ENCODE results near the gene KCNK15.
A peak's percentile ranks its signal among the peaks of the same experiment; 100 is the strongest.
"Not testable (repeated sequence)": the region's sequence is repeated elsewhere in the genome, so short reads cannot be mapped to it uniquely, and the experiment has no call there.

The KCNK15 gene

GRCh38 chr20:44745598-44746366 lies at the start of gene KCNK15:
Gene KCNK15, plus strand, starts transcription at chr20:44745865. Its CDS starts 46 bp downstream, at chr20:44745911.
- DNase-seq: no peak

- peak; percentile 34 for DNase-seq
Observed at GRCh38 chr20:44696315-44696714, 49.4 kb upstream of the KCNK15 start.

DNA sequence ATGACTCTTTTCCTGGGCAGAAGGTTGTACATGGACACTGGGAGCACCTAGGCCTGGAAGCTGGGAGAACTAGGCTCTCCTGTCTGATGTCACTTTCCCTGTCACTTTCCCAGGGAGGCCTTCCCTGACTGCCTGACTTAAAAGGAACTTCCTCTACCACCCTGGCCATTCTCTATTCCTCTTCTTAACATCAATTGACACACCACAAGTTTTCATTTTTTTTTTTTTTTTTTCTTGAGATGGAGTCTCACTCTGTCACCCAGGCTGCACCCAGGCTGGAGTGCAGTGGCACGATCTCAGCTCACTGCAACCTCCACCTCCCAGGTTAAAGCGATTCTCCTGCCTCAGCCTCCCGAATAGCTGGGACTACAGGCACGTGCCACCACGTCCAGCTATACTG lies 48.6 kb upstream of the KCNK15 start:
- not testable (repeated sequence) for DNase-seq

DNA sequence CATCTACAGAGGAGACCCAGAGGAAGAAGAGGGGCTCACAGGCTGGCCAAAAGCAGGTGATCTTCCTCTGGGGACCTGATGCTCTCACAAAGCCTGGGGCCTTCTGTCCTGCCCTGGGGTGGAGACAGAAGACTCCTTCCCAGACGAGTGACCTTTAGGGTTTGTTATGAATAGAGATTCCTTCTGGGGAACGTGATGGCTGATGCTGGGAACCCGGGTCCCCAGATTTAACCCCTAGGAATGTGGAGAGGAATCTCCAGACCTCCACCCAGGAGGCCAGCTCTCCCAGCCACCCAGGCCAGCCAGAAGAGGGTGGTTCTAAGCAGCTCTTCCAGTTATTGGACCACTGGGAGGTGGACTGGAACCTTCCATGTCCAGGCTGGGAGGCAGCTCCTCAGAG lies 47.3 kb upstream of the KCNK15 start:
- DNase-seq: no peak

GRCh38 chr20:44700306-44700705 lies 45.4 kb upstream of the KCNK15 start:
- no peak for DNase-seq

DNA sequence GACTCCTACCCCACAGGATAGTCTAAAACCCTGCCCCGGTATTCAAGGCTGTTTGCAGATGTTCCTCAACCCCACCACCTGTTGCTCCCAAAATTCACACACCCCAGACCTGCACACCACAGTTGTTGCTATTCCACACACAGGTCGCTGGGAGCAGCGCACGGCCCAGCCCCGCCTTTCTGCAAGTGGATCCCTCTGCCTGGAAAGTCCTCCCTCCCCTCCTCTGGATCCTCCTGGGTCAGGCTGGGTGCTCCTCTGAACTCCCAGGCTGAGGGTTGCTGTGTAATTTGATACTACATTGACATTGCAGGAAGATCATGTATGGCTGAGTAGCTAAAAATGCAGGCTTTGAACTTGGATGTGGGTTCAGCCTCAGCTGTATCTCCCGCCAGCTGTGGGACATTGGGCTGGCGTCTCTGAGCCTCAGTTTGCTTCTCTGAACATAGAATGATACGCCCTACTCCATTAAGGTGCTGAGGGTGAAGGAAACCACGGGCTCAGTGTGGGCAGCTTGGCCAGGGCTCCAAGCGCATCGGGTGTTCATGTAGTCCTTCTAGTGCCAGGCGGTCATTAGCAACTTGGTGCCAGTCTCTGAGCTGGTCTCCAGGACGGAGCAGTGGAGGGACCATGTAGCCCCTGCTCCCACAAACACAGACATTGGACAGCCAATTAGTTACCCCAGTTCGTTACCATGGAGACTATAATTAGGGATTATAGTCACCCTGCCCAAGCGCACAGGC lies 44.4 kb upstream of the KCNK15 start:
- DNase-seq: no peak

- DNase-seq: no peak
Observed at GRCh38 chr20:44701858-44702256, 43.8 kb upstream of the KCNK15 start.

DNA sequence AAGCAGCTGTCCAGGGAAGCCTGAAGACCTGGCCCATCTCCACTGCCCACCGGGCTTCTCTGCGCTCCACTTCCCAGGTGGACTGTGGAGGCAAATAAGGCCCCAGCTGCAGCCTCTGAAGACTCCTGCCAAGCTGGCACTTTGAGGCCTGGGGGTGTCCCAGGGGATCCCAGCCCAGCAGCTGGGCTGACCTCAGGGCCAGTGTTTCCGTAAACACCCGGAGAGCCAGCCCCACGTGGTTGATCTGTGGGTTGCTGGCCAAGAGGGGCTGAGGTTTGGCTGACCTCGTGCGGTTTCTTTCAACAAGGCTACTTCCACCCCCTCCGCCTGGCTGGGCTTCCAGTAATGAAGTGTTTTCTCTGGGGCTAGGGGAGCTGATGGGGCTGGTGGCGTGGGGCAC lies 42.9 kb upstream of the KCNK15 start:
- DNase-seq: peak; percentile 82

DNA sequence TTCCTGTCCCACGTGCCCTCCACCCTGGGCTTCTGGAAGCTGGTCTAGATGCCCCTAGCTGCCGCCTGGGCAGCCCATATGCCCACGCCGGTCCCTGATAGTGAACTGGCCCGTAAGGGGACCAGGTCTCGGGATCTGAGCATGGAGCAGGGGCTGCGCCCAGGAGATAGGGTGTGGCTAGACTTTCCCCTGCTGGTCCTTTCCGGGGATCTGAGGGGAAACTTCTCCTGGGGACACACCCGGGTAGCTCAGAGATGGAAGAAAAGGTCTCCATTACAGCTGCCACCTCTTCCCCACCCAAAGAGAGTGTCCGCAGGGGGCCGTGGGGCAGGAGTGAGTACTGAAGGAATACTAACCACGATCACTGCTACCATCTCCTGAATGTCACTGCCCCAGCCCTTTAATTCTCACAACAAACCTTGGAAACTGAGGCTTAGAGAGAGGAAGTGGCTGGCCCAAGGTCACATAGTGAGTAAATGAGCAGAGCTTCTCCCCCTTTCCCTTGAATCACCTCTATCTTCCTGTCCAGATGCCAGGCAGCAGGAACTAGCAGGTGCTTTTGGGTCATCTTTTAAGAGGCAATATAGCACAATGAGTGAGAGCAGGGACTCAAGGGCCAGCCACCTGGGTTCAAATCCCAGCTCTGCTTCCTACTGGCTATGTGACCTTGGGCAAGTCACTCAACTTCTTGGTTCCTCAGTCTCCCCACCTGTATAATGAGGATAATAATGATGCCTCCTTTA lies 42.3 kb upstream of the KCNK15 start:
- DNase-seq: no peak

DNA sequence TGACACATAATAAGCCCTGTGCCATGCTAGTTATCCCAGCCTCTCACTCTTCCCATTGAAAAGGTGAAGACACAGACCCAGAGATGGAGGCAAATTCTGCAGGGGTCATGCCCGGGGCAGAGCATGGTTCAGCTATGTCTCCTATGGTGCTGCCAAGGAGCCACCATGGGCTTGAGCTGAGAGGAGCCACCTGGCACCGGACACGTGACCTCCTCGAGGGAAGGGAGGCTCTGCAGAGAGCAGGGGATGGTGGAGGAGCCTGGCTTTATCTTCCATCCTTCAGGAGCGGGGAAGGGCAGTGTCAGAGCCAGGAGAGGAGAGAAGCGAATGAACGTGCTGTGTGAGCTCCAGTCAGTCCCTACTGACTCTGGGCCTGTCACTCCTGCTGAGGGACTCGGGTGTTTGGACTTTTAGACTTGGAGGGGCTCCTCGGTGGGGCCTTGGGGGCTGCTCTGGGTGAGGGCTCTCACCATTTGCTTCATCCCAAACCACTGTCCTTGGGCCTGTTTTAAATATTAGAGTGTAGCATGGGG lies 41.6 kb upstream of the KCNK15 start:
- DNase-seq: no peak

DNA sequence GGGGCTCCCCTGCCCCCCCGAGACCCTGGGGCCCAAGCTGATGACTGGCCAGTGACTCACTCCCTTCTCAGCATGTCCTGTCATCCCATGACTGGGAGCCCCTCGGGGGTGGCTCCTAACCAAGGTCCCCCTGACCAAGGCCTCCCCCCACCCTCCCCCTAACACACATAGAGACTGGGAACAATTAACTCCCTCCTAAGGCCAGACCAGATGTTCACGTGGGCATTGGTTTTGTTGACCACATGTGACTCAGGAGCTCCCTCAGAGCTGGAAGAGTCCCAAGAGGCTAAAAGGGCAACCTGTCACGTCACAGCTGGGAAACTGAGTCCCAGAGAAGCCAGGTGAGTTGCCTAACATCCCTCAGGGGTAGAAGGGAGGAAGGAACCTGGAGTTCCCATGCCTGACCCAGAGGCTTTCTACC lies 41.1 kb upstream of the KCNK15 start:
- DNase-seq: no peak

- DNase-seq: no peak
Observed at GRCh38 chr20:44705364-44706094, 40.1 kb upstream of the KCNK15 start.

DNA sequence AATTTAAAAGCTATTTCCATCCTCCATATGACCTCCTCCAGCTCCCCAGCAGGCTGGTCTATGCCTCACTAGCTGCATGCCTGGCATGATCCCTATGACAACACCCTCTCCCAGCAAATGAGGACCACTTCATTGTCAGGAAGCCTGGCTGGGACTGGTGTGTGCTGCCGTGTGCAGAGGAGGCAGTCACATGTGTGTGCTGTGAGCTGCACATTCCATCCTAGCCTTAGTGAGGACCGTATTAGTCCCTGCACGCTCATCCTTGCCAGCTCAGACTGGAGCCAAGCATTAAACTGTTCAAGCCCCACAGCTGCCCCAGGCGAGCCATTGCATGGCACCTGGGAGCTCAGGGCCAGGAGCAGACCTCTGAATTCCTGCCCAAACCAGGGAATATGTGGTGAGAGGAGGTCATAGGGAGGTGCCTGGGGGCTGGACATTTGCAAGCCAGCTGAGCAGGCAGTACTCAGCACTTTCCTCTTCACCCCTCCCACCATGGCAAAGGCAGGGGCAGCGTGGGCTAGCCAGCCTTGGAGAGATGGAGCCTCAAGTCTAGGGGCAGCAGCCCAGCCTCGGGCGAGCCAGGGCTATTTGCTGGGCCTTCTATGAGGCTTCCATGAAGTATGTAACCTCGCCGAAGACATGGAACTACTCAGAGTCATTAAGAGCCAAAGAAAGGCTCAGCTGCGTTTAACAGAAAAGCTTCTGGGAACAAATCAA lies 39.2 kb upstream of the KCNK15 start:
- DNase-seq: no peak

GRCh38 chr20:44707018-44707579 lies 38.6 kb upstream of the KCNK15 start:
- DNase-seq: no peak

- DNase-seq: no peak
Observed at GRCh38 chr20:44709380-44709779, 36.3 kb upstream of the KCNK15 start.

- DNase-seq: no peak
Observed at GRCh38 chr20:44709797-44710196, 35.9 kb upstream of the KCNK15 start.

- DNase-seq: no peak
Observed at GRCh38 chr20:44711237-44711636, 34.4 kb upstream of the KCNK15 start.

- DNase-seq: no peak
Observed at GRCh38 chr20:44714102-44714700, 31.5 kb upstream of the KCNK15 start.

DNA sequence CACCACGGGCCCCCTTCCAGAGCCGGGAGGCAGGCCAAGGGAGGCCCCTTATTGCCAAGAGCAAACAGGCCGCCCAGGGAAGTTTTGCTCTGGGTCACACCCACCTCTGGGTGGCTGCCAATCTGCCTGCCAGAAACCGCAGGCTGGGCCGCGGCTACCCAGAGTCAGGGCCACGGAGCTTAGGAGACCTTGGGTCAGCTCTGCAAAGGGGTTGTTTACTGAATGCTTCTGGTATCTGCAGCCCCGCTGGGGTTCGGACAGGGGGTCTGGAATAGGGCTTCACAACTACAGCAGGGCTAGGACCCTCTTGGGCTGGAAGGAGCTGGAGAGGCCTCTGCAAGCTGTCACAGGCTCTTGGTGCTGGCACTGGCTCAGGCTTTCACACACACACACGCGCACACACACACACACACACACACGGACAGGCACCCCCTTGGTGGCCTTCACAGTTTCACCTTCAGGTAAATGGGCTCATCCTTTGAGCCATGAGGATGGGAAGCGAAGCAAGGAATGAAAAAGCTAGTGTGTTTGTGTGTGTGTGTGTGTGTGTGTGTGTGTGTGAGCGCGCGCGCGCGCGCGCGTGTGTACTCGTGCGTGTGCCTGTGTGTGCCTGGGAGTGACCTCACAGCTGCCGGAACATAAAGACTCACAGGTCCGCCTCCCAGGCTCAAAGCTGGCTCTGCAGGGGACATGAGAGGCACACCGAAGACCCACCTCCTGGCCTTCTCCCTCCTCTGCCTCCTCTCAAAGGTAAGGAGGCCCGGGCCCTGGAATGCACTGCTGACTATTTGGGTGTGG lies 30.8 kb upstream of the KCNK15 start, which contains the start of gene CCN5:
CCN5 (plus strand) TSS at position 669 of the 798 bp plus-strand sequence; CDS start at position 691, 22 bp downstream.
- peak; percentile 89 for DNase-seq

All from OCI-M1 (cell line).